GM12801 (cell line): ENCODE results near the gene DZANK1.

Experiments used
- CTCF ChIP-seq: IDR thresholded peaks from one replicate; pipeline ENCODE4 v1.5.1; 2011; ENCODE audit warnings: control low read depth; ENCODE audit not compliant: insufficient read length; ENCODE audit errors: extremely low read depth

The DZANK1 gene

GRCh38 chr20:18504479-18505060 is 37.7 kb upstream of the DZANK1 start:
- no peak for TF ChIP-seq CTCF

- no peak for TF ChIP-seq CTCF
Observed at GRCh38 chr20:18497603-18498002, 30.8 kb upstream of the DZANK1 start.

GRCh38 chr20:18496740-18497592 is 30.1 kb upstream of the DZANK1 start, which contains the start of gene RBBP9:
Gene RBBP9 (minus strand): TSS chr20:18497225. CDS start chr20:18497167, 58 bp downstream.
- TF ChIP-seq CTCF: no peak

GRCh38 chr20:18496042-18496441 is 29.2 kb upstream of the DZANK1 start:
- TF ChIP-seq CTCF: no peak

- no peak for TF ChIP-seq CTCF
Observed at GRCh38 chr20:18488301-18488700, 21.5 kb upstream of the DZANK1 start.

GRCh38 chr20:18481596-18481995 is 14.8 kb upstream of the DZANK1 start:
- no peak for TF ChIP-seq CTCF

GRCh38 chr20:18477821-18478220 is 11.0 kb upstream of the DZANK1 start:
- no peak for TF ChIP-seq CTCF
